K562 (cell line): ENCODE measurements around the gene CLCNKA. TPM values are rescaled to one million over a fixed set of nuclear protein-coding genes. Genes with fewer than 3 reads are reported as not detected.

Experiments
- ATAC-seq: fragments of 200-7000 bp; cut with Tn5 transposase; 3 replicates; pipeline ENCODE4 v1.9.1; 2020; ENCODE audit warnings: moderate library complexity
- BruUV-seq: library from RNA; stranded (reverse); fragments of 400-500 nt; replicated peaks from 2 replicates; lab custom pipeline; 2021; lab: Mats Ljungman, UMichigan
- CTCF ChIA-PET: fragments of 300-600 bp; formaldehyde crosslinking; extraction: SDS; loops from one replicate; lab custom pipeline; 2021; ENCODE audit warnings: low intra/inter-chr PET ratio; lab: Yijun Ruan, JAX
- POLR2A ChIA-PET: fragments of 300-600, 350-650 bp; sonication (Branson Sonifier 250); formaldehyde crosslinking; extraction: SDS; loops from one replicate; lab custom pipeline; 2021; ENCODE audit warnings: antibody characterized with exemption, inconsistent platforms; lab: Yijun Ruan, JAX
- DNase-seq, 4 experiments: peaks; one replicate each; pipeline versions ENCODE4 v3.0.0 to v3.0.0-alpha.2; 2011 to 2018; ENCODE audit warnings: low spot score in 3 of 4, mixed read lengths in 3 of 4; ENCODE audit errors: extremely low read depth in 1 of 4
- FAIRE-seq: peaks from 2 replicates; lab custom pipeline; 2011; peaks lifted over from hg19 to GRCh38; lab: Jason Lieb, UNC
- H2AFZ ChIP-seq: 2 replicates; pipeline ENCODE4 v1.6.0; 2011; ENCODE audit warnings: low read depth, low read length, control low read depth, inconsistent platforms
- H3K27ac ChIP-seq: fragments of 200-600 bp; 3 replicates; pipeline ENCODE4 v1.8.0; 2011; ENCODE audit warnings: low read depth, mild to moderate bottlenecking, control low read depth, inconsistent platforms, low read length, moderate library complexity, mixed read lengths; ENCODE audit errors: extremely low read depth
- H3K27me3 ChIP-seq, 2 experiments: fragments of 300-600 bp in 1 of 2; 2 replicates in 1 of 2; 3 replicates in 1 of 2; pipeline versions ENCODE4 v1.6.0 to v1.8.0; 2011; ENCODE audit warnings: inconsistent platforms in 2 of 2, low read length in 2 of 2, mild to moderate bottlenecking in 1 of 2, mixed read lengths in 1 of 2, moderate library complexity in 1 of 2; ENCODE audit not compliant: control insufficient read depth in 2 of 2, insufficient read depth in 2 of 2
- H3K36me3 ChIP-seq: fragments of 300-600 bp; 3 replicates; pipeline ENCODE4 v1.8.0; 2011; ENCODE audit warnings: mild to moderate bottlenecking, low read length, inconsistent platforms; ENCODE audit not compliant: control insufficient read depth, insufficient read depth
- H3K4me1 ChIP-seq, 2 experiments: fragments of 200-600 bp in 1 of 2; replicated peaks in 1 of 2; 2 replicates in 1 of 2; 3 replicates in 1 of 2; pipeline versions ENCODE4 v1.5.1 to v1.8.0; 2011; ENCODE audit warnings: inconsistent platforms in 2 of 2, low read length in 2 of 2, mild to moderate bottlenecking in 1 of 2, mixed read lengths in 1 of 2, moderate library complexity in 1 of 2; ENCODE audit not compliant: control insufficient read depth in 2 of 2, insufficient read depth in 2 of 2
- H3K4me2 ChIP-seq: 2 replicates; pipeline ENCODE4 v1.6.1; 2011; ENCODE audit warnings: low read length, control low read depth, inconsistent platforms, mixed read lengths; ENCODE audit not compliant: insufficient read depth
- H3K4me3 ChIP-seq: fragments of 200-600 bp; sonication (generic), shearing (Covaris generic); 2 replicates; pipeline ENCODE4 v1.5.1; 2016; ENCODE audit warnings: control low read depth, inconsistent platforms
- H3K79me2 ChIP-seq: fragments of 200-600 bp; 3 replicates; pipeline ENCODE4 v1.8.0; 2011; ENCODE audit warnings: low read length, inconsistent platforms; ENCODE audit not compliant: control insufficient read depth, insufficient read depth
- H3K9ac ChIP-seq, 2 experiments: 2 replicates each; pipeline versions ENCODE4 v1.6.0 to v1.6.1; 2011; ENCODE audit warnings: low read depth in 2 of 2, low read length in 2 of 2, control low read depth in 1 of 2, inconsistent platforms in 1 of 2, mild to moderate bottlenecking in 1 of 2, mixed read lengths in 1 of 2; ENCODE audit not compliant: insufficient read depth in 1 of 2
- H3K9me1 ChIP-seq: one replicate; pipeline ENCODE4 v1.6.0; 2011; ENCODE audit warnings: inconsistent platforms, mild to moderate bottlenecking, low read length, moderate library complexity; ENCODE audit not compliant: control insufficient read depth, insufficient read depth
- H3K9me3 ChIP-seq: replicated peaks from 2 replicates; pipeline ENCODE4 v1.5.1; 2011; ENCODE audit warnings: low read depth, low read length, inconsistent platforms; ENCODE audit not compliant: control insufficient read depth, insufficient read depth
- H4K20me1 ChIP-seq: replicated peaks from 2 replicates; pipeline ENCODE4 v1.6.1; 2011; ENCODE audit warnings: low read length, inconsistent platforms, mixed read lengths; ENCODE audit not compliant: control insufficient read depth, insufficient read depth
- ARID2 ChIP-seq: fragments of 450-650 bp; IDR thresholded peaks from 2 replicates; pipeline ENCODE4 v1.6.1; 2017; ENCODE audit warnings: antibody characterized with exemption, mild to moderate bottlenecking
- CBX8 ChIP-seq: fragments of 200-600 bp; sonication (generic); IDR thresholded peaks from 2 replicates; pipeline ENCODE4 v1.6.1; 2012; ENCODE audit warnings: borderline replicate concordance, mixed run types, low read depth, mild to moderate bottlenecking, moderate library complexity, mixed read lengths, low read length, control low read depth, inconsistent platforms; ENCODE audit not compliant: poor library complexity, severe bottlenecking; ENCODE audit errors: extremely low read depth
- CEBPG ChIP-seq, 3 experiments: fragments of 200-800 bp in 1 of 3; sonication (Bioruptor generic) in 1 of 3; sonication (generic) in 1 of 3; formaldehyde crosslinking in 1 of 3; IDR thresholded peaks in 2 of 3; conservative IDR thresholded peaks in 1 of 3; 2 replicates each; pipeline versions ENCODE4 v1.6.1 to v1.8.0; 2016 to 2022; ENCODE audit warnings: missing compliant biosample characterization in 2 of 3, missing genetic modification characterization in 2 of 3, mild to moderate bottlenecking in 1 of 3, missing genetic modification reagents in 1 of 3
- ELF2 ChIP-seq: fragments of 250-450 bp; sonication (Bioruptor Pico); IDR thresholded peaks from 2 replicates; pipeline ENCODE4 v1.5.0; 2021; ENCODE audit warnings: mild to moderate bottlenecking
- EP300 ChIP-seq: IDR thresholded peaks from 2 replicates; pipeline ENCODE4 v1.6.1; 2012; ENCODE audit warnings: low read length, improper control_type of control experiment
- KAT7 ChIP-seq: sonication (generic); formaldehyde crosslinking; IDR thresholded peaks from 2 replicates; pipeline ENCODE4 v1.8.0; 2022; ENCODE audit warnings: missing genetic modification reagents, mild to moderate bottlenecking, borderline replicate concordance
- KLF13 ChIP-seq: fragments of 450-650 bp; IDR thresholded peaks from 2 replicates; pipeline ENCODE4 v1.6.1; 2016; ENCODE audit warnings: missing genetic modification characterization, low read depth, mild to moderate bottlenecking, missing compliant biosample characterization, moderate library complexity, borderline replicate concordance
- NFXL1 ChIP-seq: fragments of 450-650 bp; formaldehyde crosslinking; IDR thresholded peaks from 2 replicates; pipeline ENCODE4 v1.4.0; 2021; ENCODE audit warnings: mild to moderate bottlenecking
- RBM14 ChIP-seq: fragments of 200-400 bp; formaldehyde crosslinking; IDR thresholded peaks from 2 replicates; pipeline ENCODE4 v1.6.1; 2018; ENCODE audit warnings: low read depth, mild to moderate bottlenecking, low read length, moderate library complexity, borderline replicate concordance; ENCODE audit not compliant: insufficient read depth
- SP1 ChIP-seq: sonication (generic); formaldehyde crosslinking; IDR thresholded peaks from 2 replicates; pipeline ENCODE4 v1.8.1; 2022; ENCODE audit warnings: mild to moderate bottlenecking, missing genetic modification reagents
- ZNF133 ChIP-seq: fragments of 250-450 bp; sonication (Bioruptor Pico); IDR thresholded peaks from 2 replicates; pipeline ENCODE4 v1.4.0; 2020; ENCODE audit warnings: mild to moderate bottlenecking
- ZNF764 ChIP-seq: fragments of 250-450 bp; sonication (Bioruptor Pico); IDR thresholded peaks from 2 replicates; pipeline ENCODE4 v1.4.0; 2020; ENCODE audit warnings: low read depth, mild to moderate bottlenecking, moderate library complexity
- WGBS: fragments of 100-300 bp; shearing (Covaris generic); methylation state at CpG from one replicate; pipeline ENCODE4 v1.1.6; 2016; ENCODE audit warnings: low coverage, mixed read lengths; ENCODE audit not compliant: insufficient coverage; ENCODE audit errors: missing lambda C conversion rate; 5-methylcytosine and 5-hydroxymethylcytosine counted together
- in situ Hi-C: fragments of 300-500 bp; cut with MboI; formaldehyde crosslinking; loops from 4 replicates; pipeline ENCODE4 v1.15.0; 2018; ENCODE audit warnings: inconsistent platforms, mixed read lengths
- intact Hi-C: fragments of 100-400 bp; cut with micrococcal nuclease; formaldehyde crosslinking; loops from 2 replicates; pipeline ENCODE4 v1.14.2; 2022
- polyA plus RNA-seq, 8 experiments: library from polyadenylated mRNA; depleted of rRNA in 4 of 8; stranded (reverse) in 5 of 8; unstranded in 3 of 8; fragments of >200 nt; fragmentation: Nextera tagmentation in 2 of 8; fragmentation: Illumina TruSeq in 1 of 8; extraction: Ambion mirVana in 2 of 8; extraction: Trizol in 1 of 8; gene quantifications; 2 replicates each; pipeline versions ENCODE4 v1.2.1 to v1.2.3, GENCODE V29; 2011 to 2014; ENCODE audit warnings: inconsistent platforms in 1 of 8, missing spikeins in 1 of 8
- total RNA-seq, 7 experiments: library from RNA; depleted of rRNA in 6 of 7; stranded (reverse); fragments of >200 nt in 6 of 7; fragmentation: Illumina TruSeq in 2 of 7; extraction: Trizol in 2 of 7; gene quantifications; 2 replicates each; pipeline versions ENCODE4 v1.2.1 to v1.2.3, GENCODE V29; 2011 to 2021; ENCODE audit warnings: low replicate concordance in 1 of 7
- TF ChIP-seq, protein P1 (sequence below): fragments of 450-650 bp; IDR thresholded peaks from 2 replicates; pipeline ENCODE4 v1.6.1; 2016; ENCODE audit warnings: antibody characterized with exemption
- TF ChIP-seq, protein P2 (sequence below): fragments of 450-650 bp; IDR thresholded peaks from 2 replicates; pipeline ENCODE4 v1.7.1; 2018; ENCODE audit warnings: mild to moderate bottlenecking, low read depth; ENCODE audit not compliant: partially characterized antibody
- TF ChIP-seq, protein P3 (sequence below): sonication (generic); formaldehyde crosslinking; IDR thresholded peaks from 2 replicates; pipeline ENCODE4 v1.8.1; 2023; ENCODE audit warnings: mild to moderate bottlenecking, missing genetic modification reagents

Gene CLCNKA
- total and polyA plus RNA-seq, 9 of the 15 experiments (the other 6 are each of a cell fraction or from before 2014, with no cell fraction given) = 0.03 to 0.37 (median 0.10) TPM; not detected in 3

DNA sequence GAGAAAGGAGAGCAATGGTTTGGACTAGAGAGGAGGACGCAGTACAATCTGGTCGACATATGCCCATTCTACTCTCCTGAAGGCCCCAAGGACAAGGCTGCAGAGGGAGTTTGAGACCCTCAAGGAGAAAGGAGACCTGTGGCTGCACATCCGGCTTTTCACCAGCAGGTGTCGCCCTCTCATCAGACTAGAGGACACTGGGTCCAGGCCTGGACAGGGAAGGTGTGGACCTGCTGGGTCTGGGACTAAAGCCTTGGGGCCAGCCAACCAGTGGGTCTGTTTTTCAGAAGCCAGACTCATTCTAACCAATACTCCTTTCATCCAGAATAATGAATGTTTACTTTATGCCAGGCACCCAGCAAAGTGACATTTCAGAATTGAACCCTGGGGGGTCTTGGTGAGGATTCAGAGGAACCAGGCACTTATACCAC lies 12.8 kb upstream of the CLCNKA start:
- CTCF ChIA-PET = interaction anchor here (0.5 to 6.1 kb wide), 8 partner anchors 23 to 318 kb away, joined by 3 to 53 read pairs (median 4); no protein-coding TSS in a partner anchor
- BruUV-seq = no TSS peak
- intact Hi-C loops (loop anchor here (1.0 to 5.0 kb wide), 4 partner anchors 24 to 178 kb away; partner anchors contain the start of gene FAM131C), in situ Hi-C loops (no loop called here)
- Histone ChIP-seq H3K9ac (no peak overlapping the region), H3K4me1 (peaks cover 27 to 34% of the 10 kb centered on the region in 2 experiments), H3K36me3 (no peaks in the 10 kb centered on the region), H2AFZ (peak overlapping the region; percentile 29; the same call in 1 of the 2 replicates), H3K9me3 (no peaks in the 10 kb centered on the region), H3K79me2 (no peaks in the 10 kb centered on the region), H3K9me1 (no peaks in the 10 kb centered on the region), H3K4me2 (no peak overlapping the region), H3K27ac (no peak overlapping the region), H4K20me1 (no peaks in the 10 kb centered on the region), H3K27me3 (peaks cover 0 to 3% of the 10 kb centered on the region in 2 experiments; a peak in 1 of 5 replicates), H3K4me3 (no peak overlapping the region)
- FAIRE-seq = peak; percentile 96
- ATAC-seq = peak; percentile 72
- DNase-seq = peak; percentile 83 to 92 (median 85)
- 0% methylated on average over 4 of the region's 4 CpGs for WGBS
- POLR2A ChIA-PET = interaction anchor here (0.7 to 1.6 kb wide), 3 partner anchors 12 to 475 kb away, joined by 3 to 7 read pairs (median 6); no protein-coding TSS in a partner anchor
- no peak for TF ChIP-seq CBX8
- 0 out of 2 replicates have a peak, but pooled peaks have one; percentile 53 for TF ChIP-seq KLF13 (tag)
- TF ChIP-seq, protein P1, sequence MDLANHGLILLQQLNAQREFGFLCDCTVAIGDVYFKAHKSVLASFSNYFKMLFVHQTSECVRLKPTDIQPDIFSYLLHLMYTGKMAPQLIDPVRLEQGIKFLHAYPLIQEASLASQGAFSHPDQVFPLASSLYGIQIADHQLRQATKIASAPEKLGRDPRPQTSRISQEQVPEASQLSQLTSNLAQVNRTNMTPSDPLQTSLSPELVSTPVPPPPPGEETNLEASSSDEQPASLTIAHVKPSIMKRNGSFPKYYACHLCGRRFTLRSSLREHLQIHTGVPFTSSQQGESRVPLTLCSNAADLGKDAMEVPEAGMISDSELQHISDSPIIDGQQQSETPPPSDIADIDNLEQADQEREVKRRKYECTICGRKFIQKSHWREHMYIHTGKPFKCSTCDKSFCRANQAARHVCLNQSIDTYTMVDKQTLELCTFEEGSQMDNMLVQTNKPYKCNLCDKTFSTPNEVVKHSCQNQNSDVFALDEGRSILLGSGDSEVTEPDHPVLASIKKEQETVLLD = no peak
- no peak for TF ChIP-seq ZNF133 (CRISPR knock-in tag)
- peak; percentile 83 for TF ChIP-seq SP1 (CRISPR knock-in tag)
- TF ChIP-seq, protein P2, sequence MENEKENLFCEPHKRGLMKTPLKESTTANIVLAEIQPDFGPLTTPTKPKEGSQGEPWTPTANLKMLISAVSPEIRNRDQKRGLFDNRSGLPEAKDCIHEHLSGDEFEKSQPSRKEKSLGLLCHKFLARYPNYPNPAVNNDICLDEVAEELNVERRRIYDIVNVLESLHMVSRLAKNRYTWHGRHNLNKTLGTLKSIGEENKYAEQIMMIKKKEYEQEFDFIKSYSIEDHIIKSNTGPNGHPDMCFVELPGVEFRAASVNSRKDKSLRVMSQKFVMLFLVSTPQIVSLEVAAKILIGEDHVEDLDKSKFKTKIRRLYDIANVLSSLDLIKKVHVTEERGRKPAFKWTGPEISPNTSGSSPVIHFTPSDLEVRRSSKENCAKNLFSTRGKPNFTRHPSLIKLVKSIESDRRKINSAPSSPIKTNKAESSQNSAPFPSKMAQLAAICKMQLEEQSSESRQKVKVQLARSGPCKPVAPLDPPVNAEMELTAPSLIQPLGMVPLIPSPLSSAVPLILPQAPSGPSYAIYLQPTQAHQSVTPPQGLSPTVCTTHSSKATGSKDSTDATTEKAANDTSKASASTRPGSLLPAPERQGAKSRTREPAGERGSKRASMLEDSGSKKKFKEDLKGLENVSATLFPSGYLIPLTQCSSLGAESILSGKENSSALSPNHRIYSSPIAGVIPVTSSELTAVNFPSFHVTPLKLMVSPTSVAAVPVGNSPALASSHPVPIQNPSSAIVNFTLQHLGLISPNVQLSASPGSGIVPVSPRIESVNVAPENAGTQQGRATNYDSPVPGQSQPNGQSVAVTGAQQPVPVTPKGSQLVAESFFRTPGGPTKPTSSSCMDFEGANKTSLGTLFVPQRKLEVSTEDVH = no peak
- no peak for TF ChIP-seq ZNF764
- no peak for TF ChIP-seq RBM14
- 0 out of 2 replicates have a peak, but pooled peaks have one; percentile 16 for TF ChIP-seq EP300
- TF ChIP-seq ARID2 = peak; percentile 97
- TF ChIP-seq, protein P3, sequence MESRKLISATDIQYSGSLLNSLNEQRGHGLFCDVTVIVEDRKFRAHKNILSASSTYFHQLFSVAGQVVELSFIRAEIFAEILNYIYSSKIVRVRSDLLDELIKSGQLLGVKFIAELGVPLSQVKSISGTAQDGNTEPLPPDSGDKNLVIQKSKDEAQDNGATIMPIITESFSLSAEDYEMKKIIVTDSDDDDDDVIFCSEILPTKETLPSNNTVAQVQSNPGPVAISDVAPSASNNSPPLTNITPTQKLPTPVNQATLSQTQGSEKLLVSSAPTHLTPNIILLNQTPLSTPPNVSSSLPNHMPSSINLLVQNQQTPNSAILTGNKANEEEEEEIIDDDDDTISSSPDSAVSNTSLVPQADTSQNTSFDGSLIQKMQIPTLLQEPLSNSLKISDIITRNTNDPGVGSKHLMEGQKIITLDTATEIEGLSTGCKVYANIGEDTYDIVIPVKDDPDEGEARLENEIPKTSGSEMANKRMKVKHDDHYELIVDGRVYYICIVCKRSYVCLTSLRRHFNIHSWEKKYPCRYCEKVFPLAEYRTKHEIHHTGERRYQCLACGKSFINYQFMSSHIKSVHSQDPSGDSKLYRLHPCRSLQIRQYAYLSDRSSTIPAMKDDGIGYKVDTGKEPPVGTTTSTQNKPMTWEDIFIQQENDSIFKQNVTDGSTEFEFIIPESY (CRISPR knock-in tag) = no peak
- no peak for TF ChIP-seq KAT7
- no peak for TF ChIP-seq CEBPG (CRISPR knock-in tag; IDR thresholded peaks at IDR 0.05)
- TF ChIP-seq CEBPG (tag; conservative IDR thresholded peaks at IDR 0.05 in 1 of 2, IDR thresholded peaks at IDR 0.05 in 1 of 2) = no peak
- no peak for TF ChIP-seq NFXL1 (CRISPR knock-in tag)
- no peak for TF ChIP-seq ELF2
